K562 (cell line): ENCODE results near the gene RIPPLY3. TPM values are rescaled to one million over a fixed set of nuclear protein-coding genes. Genes with fewer than 3 reads are reported as not detected.
A peak's percentile ranks its signal among the peaks of the same experiment; 100 is the strongest.

Source experiments
- ARHGAP35 ChIP-seq: fragments of 450-650 bp; IDR thresholded peaks from 2 replicates; pipeline ENCODE4 v1.6.1; 2018; ENCODE audit not compliant: partially characterized antibody
- ATF6 ChIP-seq: sonication (generic); formaldehyde crosslinking; IDR thresholded peaks from 2 replicates; pipeline ENCODE4 v1.4.0; 2020; ENCODE audit warnings: mild to moderate bottlenecking, missing genetic modification reagents
- CHD7 ChIP-seq: fragments of 200-600 bp; sonication (generic); IDR thresholded peaks from one replicate; pipeline ENCODE4 v1.6.1; 2012; ENCODE audit warnings: mild to moderate bottlenecking, low read depth, low read length, inconsistent platforms
- DDX20 ChIP-seq: fragments of 450-650 bp; IDR thresholded peaks from 2 replicates; pipeline ENCODE4 v1.6.1; 2016; ENCODE audit warnings: missing genetic modification characterization, low read depth, mild to moderate bottlenecking, missing compliant biosample characterization, moderate library complexity
- KDM5B ChIP-seq: fragments of 200-600 bp; sonication (generic); IDR thresholded peaks from 2 replicates; pipeline ENCODE4 v1.6.1; 2012; ENCODE audit warnings: low read depth, mild to moderate bottlenecking, moderate library complexity, low read length, control low read depth, inconsistent platforms; ENCODE audit not compliant: insufficient replicate concordance
- MEIS2 ChIP-seq: fragments of 450-650 bp; IDR thresholded peaks from 2 replicates; pipeline ENCODE4 v1.6.1; 2014; ENCODE audit warnings: mild to moderate bottlenecking; ENCODE audit not compliant: partially characterized antibody
- SMARCB1 ChIP-seq: IDR thresholded peaks from 2 replicates; pipeline ENCODE4 v1.6.1; 2011; ENCODE audit warnings: improper control_type of control experiment, low read depth; ENCODE audit not compliant: insufficient read length
- TSC22D4 ChIP-seq: fragments of 450-650 bp; IDR thresholded peaks from 2 replicates; pipeline ENCODE4 v1.6.1; 2016; ENCODE audit warnings: missing genetic modification characterization, missing biosample characterization, control low read depth
- XRCC5 ChIP-seq: fragments of 200-400 bp; formaldehyde crosslinking; IDR thresholded peaks from 2 replicates; pipeline ENCODE4 v1.6.1; 2017; ENCODE audit warnings: low read depth, mild to moderate bottlenecking, low read length
- ZFP30 ChIP-seq: fragments of 250-450 bp; sonication (Bioruptor Pico); IDR thresholded peaks from 2 replicates; pipeline ENCODE4 v1.8.0; 2022; ENCODE audit warnings: moderate library complexity, mild to moderate bottlenecking, inconsistent platforms, borderline replicate concordance
- polyA plus RNA-seq, 8 experiments: library from polyadenylated mRNA; depleted of rRNA in 4 of 8; stranded (reverse) in 5 of 8; unstranded in 3 of 8; fragments of >200 nt; fragmentation: Nextera tagmentation in 2 of 8; fragmentation: Illumina TruSeq in 1 of 8; extraction: Ambion mirVana in 2 of 8; extraction: Trizol in 1 of 8; gene quantifications; 2 replicates each; pipeline versions ENCODE4 v1.2.1 to v1.2.3, GENCODE V29; 2011 to 2014; ENCODE audit warnings: inconsistent platforms in 1 of 8, missing spikeins in 1 of 8
- total RNA-seq, 7 experiments: library from RNA; depleted of rRNA in 6 of 7; stranded (reverse); fragments of >200 nt in 6 of 7; fragmentation: Illumina TruSeq in 2 of 7; extraction: Trizol in 2 of 7; gene quantifications; 2 replicates each; pipeline versions ENCODE4 v1.2.1 to v1.2.3, GENCODE V29; 2011 to 2021; ENCODE audit warnings: low replicate concordance in 1 of 7

The RIPPLY3 gene
- total and polyA plus RNA-seq, 9 of the 15 experiments (the other 6 are each of a cell fraction or from before 2014, with no cell fraction given) = not detected

- TF ChIP-seq CHD7 (no peak), ZFP30 (no peak), KDM5B (peak; percentile 59), SMARCB1 (no peak), MEIS2 (no peak), DDX20 (tag) (no peak), TSC22D4 (no peak), ATF6 (CRISPR knock-in tag) (no peak), ARHGAP35 (no peak), XRCC5 (no peak)
Observed at GRCh38 chr21:36966066-36966820, 40.3 kb upstream of the RIPPLY3 start, which contains the start of gene HLCS (continued).
